Activated T-cell treated with anti-CD3 and anti-CD28 coated beads for 1 hour (primary cell): ENCODE measurements around the gene LBR.
"Not testable (repeated sequence)": the region's sequence is repeated elsewhere in the genome, so short reads cannot be mapped to it uniquely, and the experiment has no call there.

Experiments used
- DNase-seq: peaks from one replicate; pipeline ENCODE4 v3.0.0-alpha.2; 2020; ENCODE audit warnings: low read depth

LBR gene

DNA sequence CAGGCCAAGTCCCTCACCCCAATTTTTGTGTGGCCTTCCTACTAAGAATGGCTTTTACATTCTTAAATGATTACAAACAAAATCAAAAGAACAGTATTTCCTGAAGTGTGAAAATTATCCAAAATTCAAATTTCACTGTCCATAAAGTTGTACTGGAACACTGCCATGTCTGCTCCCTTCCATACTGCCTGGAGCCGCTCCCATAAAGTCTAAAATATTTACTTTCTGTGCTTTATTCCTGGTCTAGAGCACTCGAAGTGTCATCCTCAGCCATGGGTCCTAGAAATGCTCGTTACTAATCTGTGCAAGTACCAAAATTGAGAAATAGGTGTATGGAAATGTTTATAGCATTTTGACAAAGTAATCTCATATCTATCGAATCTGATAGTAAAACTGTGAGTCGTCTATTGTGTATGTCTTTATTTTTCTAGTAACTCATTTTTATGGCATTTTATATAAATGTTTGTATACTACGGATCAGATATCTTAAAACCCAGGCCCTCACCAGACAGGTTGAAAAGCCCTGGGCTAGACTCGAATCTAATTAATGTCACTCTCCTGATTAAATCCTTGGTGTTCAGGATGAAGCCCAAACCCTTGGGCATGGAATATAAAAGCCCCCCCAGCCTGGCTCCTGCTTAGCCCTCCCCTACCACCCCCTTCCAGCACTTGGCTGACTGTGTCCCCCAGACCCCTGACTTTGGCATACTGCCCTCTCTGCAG lies 4.9 kb downstream of the LBR start:
- no peak for DNase-seq

DNA sequence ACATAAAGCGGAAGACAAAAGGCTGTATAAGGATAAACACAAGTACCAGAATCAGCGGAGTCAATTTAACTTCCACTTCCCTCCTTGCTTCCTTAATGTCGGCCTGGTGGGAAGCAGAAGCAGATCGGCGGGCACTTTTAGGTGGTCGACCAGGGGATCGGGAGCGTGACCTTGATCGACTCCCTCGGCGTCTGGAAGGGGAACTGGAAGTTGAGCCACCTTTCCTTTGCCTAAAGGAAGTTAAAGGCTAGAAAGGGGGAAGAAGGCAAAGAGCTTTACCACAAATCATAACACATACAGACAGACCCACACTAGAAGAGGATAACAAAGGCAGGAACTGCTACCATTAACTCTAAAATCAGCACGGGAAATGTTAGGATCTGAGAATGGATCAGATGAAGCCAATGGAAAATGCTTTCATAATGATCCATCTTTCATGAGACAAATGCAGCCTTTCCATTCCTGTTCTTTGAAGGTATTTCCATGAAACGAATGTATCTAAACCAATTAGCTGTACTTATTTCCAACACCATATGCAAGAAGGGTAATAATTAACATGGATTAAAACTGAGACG lies 5.7 kb downstream of the LBR start:
- DNase-seq = no peak

DNA sequence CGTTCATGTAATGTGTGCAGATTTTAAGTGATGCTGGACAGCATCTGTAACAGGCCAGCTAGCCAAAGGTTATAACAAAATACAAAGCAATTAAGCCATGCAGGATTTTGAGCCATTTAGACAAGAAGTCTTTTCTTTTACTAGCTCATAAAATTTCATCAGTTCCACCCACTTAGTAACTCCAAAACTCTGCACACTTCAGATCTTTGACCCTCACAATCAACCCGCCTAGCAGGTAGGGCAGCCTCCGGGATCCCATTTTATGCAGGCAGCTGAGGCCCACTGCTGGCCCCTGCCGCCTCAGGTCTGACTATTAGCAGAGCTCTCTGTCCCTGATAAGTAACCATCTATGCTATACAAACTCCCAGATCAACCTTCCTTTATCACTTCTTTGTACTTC lies 9.2 kb downstream of the LBR start:
- DNase-seq = no peak

DNA sequence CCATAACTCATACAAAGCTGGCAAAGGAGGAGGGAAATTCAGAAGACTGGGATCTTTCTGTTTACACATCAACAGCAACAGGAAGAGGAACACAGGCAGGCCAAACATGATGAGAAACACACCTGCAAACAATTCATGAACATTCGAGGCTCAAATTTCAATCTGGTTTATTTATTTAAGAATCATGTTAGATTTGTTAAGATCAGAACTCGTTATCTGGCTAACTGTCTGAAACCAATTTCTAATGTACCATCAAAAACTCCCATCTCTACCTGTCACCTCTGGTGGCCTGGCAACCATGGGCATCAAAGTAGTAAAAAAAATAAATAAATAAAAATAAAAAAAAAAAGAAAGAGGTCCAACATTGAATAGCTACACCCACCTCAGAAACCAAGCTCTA lies 9.8 kb downstream of the LBR start:
- DNase-seq = no peak

DNA sequence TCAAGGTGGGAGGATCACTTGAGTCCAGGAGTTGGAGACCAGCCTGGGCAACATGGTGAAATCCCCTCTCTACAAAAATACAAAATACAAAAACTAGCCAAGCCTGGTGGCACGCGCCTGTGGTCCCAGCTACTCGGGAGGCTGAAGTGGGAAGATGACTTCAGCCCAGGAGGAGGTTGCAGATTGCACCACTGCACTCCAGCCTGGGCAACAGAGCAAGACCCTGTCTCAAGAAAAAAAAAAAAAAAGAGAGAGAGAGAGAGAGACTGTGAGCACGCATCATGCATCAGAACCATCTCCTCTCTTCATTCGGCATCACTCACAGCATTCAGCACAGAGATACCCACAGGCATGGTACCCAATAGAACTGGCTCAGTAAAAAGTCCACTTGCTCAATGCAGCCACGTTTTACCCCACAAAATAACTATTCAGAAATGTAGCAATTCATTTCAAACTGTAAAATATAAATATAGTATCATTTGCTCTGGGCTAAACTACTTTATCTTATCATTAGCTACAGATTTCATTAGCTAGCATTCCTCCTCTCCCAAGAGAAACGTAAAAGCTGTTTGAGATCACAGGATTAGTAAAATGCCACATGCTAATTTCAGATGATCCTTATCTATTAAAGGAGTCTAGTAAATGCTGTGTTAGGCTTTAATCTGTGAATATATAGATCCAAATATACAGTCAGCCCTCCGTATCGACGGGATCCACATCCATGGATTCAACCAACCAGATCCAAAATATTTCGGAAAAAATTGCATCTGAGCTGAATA lies 11.7 kb downstream of the LBR start:
- DNase-seq = no peak

DNA sequence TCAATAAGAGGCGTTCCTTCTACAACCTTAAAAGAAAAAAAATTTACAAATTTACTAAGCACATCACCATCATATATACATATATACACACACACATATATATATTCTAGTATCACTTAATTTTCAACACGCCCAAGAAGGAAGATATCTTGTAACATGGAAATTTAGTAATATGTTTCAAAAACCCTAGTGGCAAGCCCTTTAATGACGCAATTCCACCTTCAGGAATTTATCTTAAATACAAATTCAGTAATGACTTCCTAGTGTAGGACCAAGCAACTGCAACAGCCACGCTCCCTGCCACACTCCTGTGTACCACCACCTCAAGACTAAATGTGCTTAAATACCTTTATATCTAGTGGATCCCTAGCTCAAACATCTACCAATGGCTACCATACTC lies 12.5 kb downstream of the LBR start:
- no peak for DNase-seq

DNA sequence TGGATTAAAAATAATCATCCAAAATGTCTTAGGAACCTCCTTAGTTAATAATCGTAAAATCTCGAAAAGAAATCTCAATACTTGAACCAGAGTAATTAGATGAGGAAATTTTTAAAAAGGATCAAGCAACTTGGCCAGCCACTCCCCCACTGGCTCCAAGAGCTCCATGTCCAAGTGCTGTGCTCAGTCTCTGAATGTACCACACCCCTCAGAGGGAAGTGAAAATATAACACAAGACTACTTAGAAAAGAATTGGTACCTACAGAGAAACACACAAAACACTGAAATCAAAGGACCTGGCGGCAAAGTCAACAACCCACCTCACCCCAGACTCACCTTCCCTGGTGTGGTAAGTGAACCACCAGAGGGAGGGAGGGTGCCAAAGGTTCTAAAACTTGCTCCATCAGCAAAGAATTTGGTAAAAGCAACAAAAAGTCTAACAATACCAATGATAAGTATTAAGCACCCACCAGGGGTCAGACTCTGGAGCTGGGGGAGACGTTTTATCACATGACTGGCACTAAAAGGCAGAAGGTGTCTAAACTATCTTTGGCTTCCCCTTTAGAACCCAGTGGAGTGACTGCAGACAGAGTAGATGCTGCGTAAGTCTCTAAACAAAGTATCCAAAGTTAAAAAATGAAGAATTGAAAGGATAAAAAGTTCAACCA lies 14.0 kb downstream of the LBR start:
- DNase-seq = no peak

DNA sequence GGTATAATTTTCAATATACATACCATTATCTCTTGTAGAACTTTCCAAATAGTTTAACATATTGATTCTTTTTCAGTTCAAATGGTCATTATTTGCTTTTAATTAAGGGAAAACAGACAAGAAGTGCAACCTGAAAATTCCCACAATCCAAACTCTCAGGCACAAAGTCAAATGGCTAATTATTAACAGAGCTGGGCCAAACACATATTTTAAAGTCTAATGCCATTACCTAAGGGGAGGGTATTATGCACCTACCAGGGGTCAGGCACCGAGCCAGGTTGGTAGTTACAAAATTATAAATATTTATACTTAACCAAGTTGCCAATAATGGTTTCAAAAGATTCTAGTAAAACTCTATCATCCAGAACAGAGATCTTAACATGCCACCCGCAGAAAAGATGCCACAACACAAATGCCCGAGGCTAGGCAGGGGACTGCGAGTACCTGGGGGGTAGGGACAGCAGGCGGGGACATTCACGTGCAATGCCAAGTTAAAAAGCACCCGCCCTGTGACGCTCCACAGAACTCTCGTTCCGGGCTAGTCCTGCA lies 15.0 kb downstream of the LBR start:
- DNase-seq = no peak

DNA sequence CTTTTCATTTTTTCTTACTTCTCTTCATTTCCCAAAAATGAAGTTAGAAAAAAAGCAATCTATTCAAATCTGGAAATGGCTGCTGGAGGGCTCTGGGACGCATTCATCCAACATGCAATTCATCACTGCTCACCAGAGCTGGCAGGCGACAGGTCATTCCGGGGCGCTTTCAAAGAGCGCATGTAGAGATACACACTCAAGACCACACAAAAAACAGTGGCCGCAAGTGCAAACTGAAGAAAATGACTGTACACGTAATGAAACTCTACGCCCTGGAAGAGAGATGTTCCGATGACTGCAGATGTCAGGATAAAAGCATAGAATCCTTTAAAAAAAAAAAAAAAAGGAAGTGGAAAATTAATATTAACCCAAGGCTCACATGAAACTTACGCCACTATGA lies 15.5 kb downstream of the LBR start:
- no peak for DNase-seq

DNA sequence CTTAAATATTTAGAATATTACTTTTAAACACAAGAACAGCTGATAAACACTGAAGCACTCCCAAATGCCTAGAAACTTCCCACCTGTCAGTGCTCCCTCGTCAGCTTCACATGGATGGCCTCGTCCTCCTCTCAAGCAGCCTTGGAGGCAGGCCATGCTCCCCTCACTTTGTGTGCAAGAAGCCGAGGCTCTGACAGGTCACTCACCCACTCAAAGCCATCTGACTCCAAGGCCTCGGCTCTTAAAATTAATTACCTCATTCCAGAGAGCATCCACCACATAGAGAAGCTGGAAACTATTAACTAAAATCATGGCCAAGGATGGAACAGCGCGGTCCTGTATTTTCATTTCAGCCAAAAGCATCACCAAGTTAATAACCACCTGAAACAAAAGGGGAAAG lies 17.8 kb downstream of the LBR start:
- DNase-seq = no peak

DNA sequence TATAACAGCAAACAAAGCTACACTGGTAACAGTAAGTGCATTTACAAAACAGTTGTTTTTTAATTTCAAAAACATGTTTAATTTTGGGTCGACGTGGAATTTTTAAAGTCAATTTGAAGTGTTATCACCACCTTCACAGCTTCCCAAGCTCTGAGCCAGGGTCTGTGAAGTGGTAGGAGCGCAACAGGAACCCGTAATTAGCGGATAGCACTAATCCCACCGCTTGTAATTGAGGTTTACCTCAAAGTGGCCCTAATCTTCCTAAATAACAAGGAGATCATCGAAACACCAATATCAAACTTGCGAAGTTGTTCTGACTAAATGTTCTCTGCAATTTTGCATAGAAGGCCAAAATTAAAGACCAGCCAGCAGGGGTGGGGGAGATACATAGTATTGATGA lies 18.8 kb downstream of the LBR start:
- no peak for DNase-seq

DNA sequence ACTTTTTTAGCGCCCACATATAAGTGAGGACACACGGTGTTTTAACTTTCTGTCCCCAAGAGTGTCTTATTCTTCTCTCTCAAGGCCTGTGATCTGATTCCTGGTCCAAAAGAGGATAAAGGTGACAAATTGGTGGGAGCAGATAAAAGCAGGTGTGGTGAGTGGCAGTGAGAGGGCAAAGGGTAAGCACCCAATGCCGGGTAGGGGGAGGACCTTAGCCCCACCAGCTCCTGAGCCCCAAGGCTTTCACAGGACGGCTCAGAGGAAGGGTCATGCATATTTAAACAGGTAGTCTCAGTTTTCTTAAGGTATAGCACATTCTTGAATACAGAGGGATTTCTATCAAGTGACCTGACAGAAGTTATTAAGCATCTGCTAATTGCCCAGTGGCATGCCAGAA lies 19.6 kb downstream of the LBR start:
- DNase-seq = no peak

DNA sequence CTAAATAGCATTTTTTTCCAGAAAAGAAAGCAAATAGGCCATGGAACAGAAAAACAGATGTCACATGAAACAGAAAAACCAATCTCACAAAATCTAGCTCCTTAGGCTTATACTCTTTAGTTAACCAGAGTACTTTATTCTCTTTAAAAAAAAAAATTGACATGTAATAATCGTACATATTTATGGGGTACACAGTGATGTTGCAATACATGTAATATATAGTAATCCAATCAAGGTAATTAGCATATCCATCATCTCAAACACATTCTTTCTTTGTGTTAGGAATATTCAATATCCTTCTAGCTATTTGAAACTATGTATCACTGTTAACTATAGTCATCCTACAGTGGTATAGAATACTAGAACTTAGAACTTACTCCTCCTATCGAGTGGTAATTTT lies 20.1 kb downstream of the LBR start:
- no peak for DNase-seq

DNA sequence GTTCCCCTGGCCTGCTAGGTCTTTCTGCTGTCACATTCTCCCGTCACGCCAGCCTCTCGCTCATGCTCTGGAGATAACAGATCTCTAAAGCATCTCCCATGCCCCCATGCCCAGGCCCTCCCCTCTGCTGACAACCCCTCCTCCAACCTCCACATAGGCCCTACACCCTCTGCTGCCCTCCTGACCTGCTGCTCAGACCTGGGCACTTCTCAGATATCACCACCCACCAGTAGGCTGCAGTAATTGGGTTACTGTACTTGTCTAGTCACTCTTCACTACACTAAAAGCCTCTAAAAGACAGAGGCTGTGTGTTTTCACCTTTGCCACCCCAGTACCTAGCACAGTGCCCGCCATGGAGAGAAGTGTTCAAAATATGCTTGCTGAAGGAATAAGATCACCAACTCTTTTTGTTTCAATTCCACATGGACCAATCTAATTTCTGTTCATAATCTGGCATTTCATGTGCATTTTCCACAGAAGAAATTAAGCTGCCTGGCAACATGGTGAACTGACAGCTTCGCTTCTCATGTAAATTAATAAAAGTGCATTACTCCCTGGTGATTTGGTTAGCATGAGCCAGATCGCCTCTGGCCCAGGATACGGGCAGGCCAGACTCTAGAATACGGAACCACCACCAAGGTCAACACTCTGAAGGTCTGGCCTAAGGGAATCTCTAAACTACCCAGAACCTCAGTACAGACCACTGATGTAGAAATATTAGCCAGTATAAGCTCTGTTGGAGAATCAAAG lies 20.7 kb downstream of the LBR start:
- no peak for DNase-seq

DNA sequence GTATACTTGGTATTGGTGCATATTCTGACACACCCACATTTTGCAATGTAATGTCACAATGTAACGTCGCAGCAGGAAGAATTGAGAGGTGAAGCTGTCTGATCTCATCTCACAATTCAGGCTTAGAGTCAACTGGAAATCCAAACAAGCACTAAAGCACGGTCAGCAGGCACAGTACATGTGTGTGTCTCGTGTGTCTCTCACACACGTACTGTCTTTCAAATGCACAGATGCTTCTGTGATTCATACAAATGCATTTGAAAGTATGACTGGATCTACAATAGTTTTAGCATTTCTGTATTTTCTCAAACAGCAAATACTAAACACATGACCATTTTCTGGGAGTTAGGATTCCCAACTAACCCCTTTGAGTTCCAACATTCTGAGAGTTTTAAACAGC lies 26.9 kb downstream of the LBR start:
- DNase-seq = no peak

DNA sequence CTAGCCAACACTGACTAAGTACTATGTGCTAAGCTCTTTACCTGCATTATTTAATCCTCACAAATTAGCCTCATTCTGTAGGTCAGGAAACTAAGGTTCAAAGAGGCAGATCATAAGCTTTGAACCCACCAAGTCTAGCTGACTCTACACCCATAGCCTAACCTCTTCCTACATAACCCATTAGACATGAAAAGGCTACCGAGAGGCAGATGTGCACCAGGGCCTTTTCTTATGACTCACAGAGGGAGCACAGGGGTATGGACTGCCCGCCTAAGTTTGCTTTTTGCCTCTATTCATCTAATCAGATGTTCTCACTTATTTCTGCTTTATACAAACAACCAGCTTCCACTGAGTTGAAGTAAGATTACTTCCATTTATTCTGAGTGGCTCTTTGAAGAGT lies 31.5 kb downstream of the LBR start:
- no peak for DNase-seq

DNA sequence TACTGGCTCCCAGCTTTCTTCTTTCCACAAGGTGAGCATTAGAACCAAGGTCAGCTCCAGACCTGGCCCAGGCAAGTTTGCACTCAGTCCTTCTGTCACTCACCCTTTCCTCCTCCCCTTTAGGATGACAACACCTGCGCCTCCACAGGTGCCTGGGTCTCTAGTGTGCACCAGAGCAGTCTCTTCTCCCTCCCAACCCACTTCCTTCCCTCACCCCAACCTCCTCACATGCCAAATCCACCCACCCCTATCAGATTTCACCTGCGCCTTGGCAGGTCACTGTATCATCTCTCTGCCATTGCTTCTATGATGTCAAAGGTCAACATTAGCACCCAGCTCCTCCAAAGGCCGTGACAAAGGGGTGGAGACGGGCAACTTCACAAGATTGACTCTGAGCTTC lies 38.0 kb downstream of the LBR start:
- no peak for DNase-seq

DNA sequence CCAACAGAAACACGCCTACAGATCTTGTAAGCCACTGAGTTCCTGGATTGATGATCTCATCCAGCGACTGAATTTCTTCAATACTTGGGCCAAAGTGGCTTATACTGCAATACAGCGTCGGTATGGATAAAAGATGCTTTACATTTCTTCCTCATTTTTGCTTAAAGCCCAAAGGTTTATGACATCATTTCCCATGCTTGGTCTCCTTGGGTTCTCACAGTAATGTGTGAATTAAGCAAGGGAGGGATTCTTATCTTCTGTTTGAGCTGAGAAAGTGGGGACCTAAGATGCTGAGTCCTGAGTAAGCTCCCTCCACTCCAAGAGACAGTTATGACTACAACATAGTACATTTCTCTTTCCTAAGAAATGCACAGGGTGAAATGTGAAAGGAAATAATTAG lies 39.5 kb downstream of the LBR start:
- no peak for DNase-seq

DNA sequence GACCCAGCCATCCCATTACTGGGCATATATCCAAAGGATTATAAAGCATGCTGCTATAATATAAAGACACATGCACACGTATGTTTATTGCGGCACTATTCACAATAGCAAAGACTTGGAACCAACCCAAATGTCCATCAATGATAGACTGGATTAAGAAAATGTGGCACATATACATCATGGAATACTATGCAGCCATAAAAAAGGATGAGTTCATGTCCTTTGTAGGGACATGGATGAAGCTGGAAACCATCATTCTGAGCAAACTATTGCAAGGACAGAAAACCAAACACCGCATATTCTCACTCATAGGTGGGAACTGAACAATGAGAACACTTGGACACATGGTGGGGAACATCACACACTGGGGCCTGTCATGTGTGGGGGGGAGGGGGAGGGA lies 41.0 kb downstream of the LBR start:
- DNase-seq = not testable (repeated sequence)

DNA sequence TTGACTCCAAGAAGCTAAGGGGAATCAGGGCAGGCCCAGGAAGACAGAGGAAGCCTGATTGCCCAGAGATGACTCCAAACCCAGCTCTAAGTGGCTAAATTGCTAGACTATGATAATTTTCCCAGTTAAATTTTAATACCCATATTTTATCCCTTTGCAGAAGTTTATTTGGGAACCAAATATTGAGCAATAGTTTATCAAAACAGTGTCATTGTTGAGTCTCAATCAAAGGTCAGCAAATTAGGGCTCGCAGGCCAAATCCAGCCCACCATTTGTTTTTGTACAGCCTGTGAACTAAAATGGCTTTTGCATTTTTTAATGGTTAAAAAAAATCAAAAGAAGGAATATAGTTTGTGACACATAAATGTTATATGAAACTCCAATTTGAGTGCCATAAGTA lies 47.1 kb downstream of the LBR start:
- DNase-seq = no peak

DNA sequence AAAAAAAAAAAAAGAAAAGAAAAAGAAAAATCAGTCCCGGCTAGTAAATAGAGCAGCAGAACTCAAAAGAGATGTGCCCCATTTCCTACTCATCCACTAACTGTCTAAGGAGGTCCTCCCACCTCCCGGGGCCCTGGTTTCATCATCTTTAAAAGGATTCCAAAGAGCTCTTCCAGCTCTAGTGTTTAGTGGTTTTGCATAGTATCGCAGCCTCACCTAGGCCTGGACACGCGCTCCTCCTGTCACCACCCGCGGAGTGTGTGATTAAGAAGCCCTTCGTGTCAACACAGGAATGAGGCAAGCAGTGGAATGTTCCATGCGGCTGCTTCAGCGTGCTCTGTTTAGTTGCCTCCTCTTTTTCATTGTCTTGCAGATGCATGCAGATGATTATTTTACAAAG lies 49.0 kb downstream of the LBR start:
- DNase-seq = no peak

DNA sequence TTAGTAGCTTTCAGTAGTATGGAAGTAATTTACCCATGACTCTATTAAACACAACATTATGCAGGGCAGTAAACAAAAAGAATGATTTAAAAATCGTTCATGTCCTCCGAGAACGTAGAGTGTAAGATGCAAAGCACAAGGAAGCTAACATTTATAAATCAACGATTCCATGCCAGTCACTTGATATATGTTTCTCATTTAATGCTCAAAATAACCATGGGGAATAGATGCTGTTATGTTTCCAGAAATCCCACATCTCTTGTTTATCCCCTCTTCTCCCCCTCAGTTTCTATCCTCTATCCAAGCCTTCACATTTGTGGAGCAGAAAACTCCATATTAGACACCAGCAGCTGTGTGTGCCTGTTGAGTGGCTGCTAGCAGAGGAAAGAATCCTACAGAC lies 52.8 kb downstream of the LBR start:
- DNase-seq = no peak
